H9 (cell line): Measurements from ENCODE around the gene ASAP3. TPM values are rescaled to one million over a fixed set of nuclear protein-coding genes. Genes with fewer than 3 reads are reported as not detected.

ENCODE experiments used
- DNase-seq: peaks from one replicate; pipeline ENCODE4 v3.0.0-alpha.2; 2017
- H2AFZ ChIP-seq: one replicate; pipeline ENCODE4 v1.6.1; 2013; ENCODE audit warnings: mild to moderate bottlenecking, low read length, control low read depth, moderate library complexity
- H2AK5ac ChIP-seq: 2 replicates; pipeline ENCODE4 v1.6.1; 2013; ENCODE audit warnings: low read length, control low read depth, mixed read lengths; ENCODE audit not compliant: insufficient read length
- H2BK120ac ChIP-seq: one replicate; pipeline ENCODE4 v1.6.1; 2013; ENCODE audit warnings: low read depth, mild to moderate bottlenecking, low read length, control low read depth, inconsistent platforms; ENCODE audit not compliant: poor library complexity, severe bottlenecking
- H2BK12ac ChIP-seq: 2 replicates; pipeline ENCODE4 v1.6.1; 2013; ENCODE audit warnings: low read length, control low read depth, mixed read lengths, low read depth; ENCODE audit not compliant: insufficient read length
- H2BK15ac ChIP-seq: 2 replicates; pipeline ENCODE4 v1.6.1; 2013; ENCODE audit warnings: low read depth, low read length, control low read depth
- H2BK20ac ChIP-seq: one replicate; pipeline ENCODE4 v1.6.1; 2013; ENCODE audit warnings: low read depth, mild to moderate bottlenecking, low read length, control low read depth, inconsistent platforms; ENCODE audit not compliant: poor library complexity, severe bottlenecking
- H2BK5ac ChIP-seq: 2 replicates; pipeline ENCODE4 v1.6.1; 2013; ENCODE audit warnings: low read length, control low read depth, mixed read lengths; ENCODE audit not compliant: insufficient read length
- H3K14ac ChIP-seq: 2 replicates; pipeline ENCODE4 v1.6.1; 2013; ENCODE audit warnings: low read length, control low read depth; ENCODE audit not compliant: insufficient read depth
- H3K18ac ChIP-seq: 2 replicates; pipeline ENCODE4 v1.6.1; 2013; ENCODE audit warnings: low read depth, mild to moderate bottlenecking, mixed read lengths, low read length, control low read depth; ENCODE audit not compliant: insufficient read length
- H3K23ac ChIP-seq: 2 replicates; pipeline ENCODE4 v1.6.1; 2013; ENCODE audit warnings: low read length, control low read depth, mixed read lengths, low read depth; ENCODE audit not compliant: insufficient read length
- H3K23me2 ChIP-seq: 2 replicates; pipeline ENCODE4 v1.6.1; 2013; ENCODE audit warnings: low read depth, mild to moderate bottlenecking, mixed read lengths, low read length, control low read depth; ENCODE audit not compliant: insufficient read length, poor library complexity, severe bottlenecking
- H3K27ac ChIP-seq: 2 replicates; pipeline ENCODE4 v1.5.1; 2013; ENCODE audit warnings: low read length, control low read depth, mixed read lengths, low read depth; ENCODE audit not compliant: insufficient read length
- H3K27me3 ChIP-seq: 2 replicates; pipeline ENCODE4 v1.6.1; 2013; ENCODE audit warnings: low read length, control low read depth, inconsistent platforms; ENCODE audit not compliant: insufficient read depth
- H3K4ac ChIP-seq: 2 replicates; pipeline ENCODE4 v1.6.1; 2013; ENCODE audit warnings: low read depth, mild to moderate bottlenecking, control low read depth, inconsistent platforms, low read length, moderate library complexity
- H3K4me1 ChIP-seq: 2 replicates; pipeline ENCODE4 v1.6.1; 2013; ENCODE audit warnings: low read length, control low read depth, inconsistent platforms; ENCODE audit not compliant: insufficient read depth
- H3K4me2 ChIP-seq: 2 replicates; pipeline ENCODE4 v1.6.1; 2013; ENCODE audit warnings: low read length, control low read depth, mixed read lengths; ENCODE audit not compliant: insufficient read length, insufficient read depth
- H3K56ac ChIP-seq: 2 replicates; pipeline ENCODE4 v1.6.1; 2013; ENCODE audit warnings: low read depth, mild to moderate bottlenecking, mixed read lengths, low read length, control low read depth; ENCODE audit not compliant: insufficient read length
- H3K79me1 ChIP-seq: 2 replicates; pipeline ENCODE4 v1.6.1; 2013; ENCODE audit warnings: low read depth, mild to moderate bottlenecking, moderate library complexity, low read length, control low read depth, inconsistent platforms; ENCODE audit not compliant: insufficient read depth, poor library complexity, severe bottlenecking
- H3K79me2 ChIP-seq: 2 replicates; pipeline ENCODE4 v1.6.1; 2013; ENCODE audit warnings: low read length, control low read depth, inconsistent platforms; ENCODE audit not compliant: insufficient read depth
- H3K9ac ChIP-seq: 2 replicates; pipeline ENCODE4 v1.6.1; 2013; ENCODE audit warnings: low read length, control low read depth, mixed read lengths; ENCODE audit not compliant: insufficient read length; ENCODE audit errors: extremely low read depth
- H3K9me3 ChIP-seq: one replicate; pipeline ENCODE4 v1.6.1; 2013; ENCODE audit warnings: low read depth, low read length, inconsistent platforms; ENCODE audit not compliant: control insufficient read depth
- H3T11ph ChIP-seq: one replicate; pipeline ENCODE4 v1.6.1; 2013; ENCODE audit warnings: mild to moderate bottlenecking, low read length, control low read depth, inconsistent platforms
- H4K20me1 ChIP-seq: one replicate; pipeline ENCODE4 v1.6.1; 2013; ENCODE audit not compliant: control insufficient read depth, insufficient read length, insufficient read depth
- H4K5ac ChIP-seq: 2 replicates; pipeline ENCODE4 v1.6.1; 2013; ENCODE audit warnings: low read depth, mild to moderate bottlenecking, mixed read lengths, low read length, control low read depth; ENCODE audit not compliant: insufficient read length
- H4K8ac ChIP-seq: replicated peaks from 2 replicates; pipeline ENCODE4 v1.6.1; 2013; ENCODE audit warnings: low read length, control low read depth, mixed read lengths, low read depth; ENCODE audit not compliant: insufficient read length
- H4K91ac ChIP-seq: 2 replicates; pipeline ENCODE4 v1.6.1; 2013; ENCODE audit warnings: low read depth, mild to moderate bottlenecking, moderate library complexity, mixed read lengths, low read length, control low read depth; ENCODE audit not compliant: insufficient read length
- H3K27ac Mint-ChIP-seq, 3 experiments: 2 replicates in 2 of 3; 3 replicates in 1 of 3; pipeline ENCODE4 v1.8.0; 2020 to 2021; ENCODE audit warnings: mixed read lengths in 3 of 3, mild to moderate bottlenecking in 1 of 3, moderate library complexity in 1 of 3
- H3K27me3 Mint-ChIP-seq: 2 replicates; pipeline ENCODE4 v1.8.0; 2021; ENCODE audit warnings: low read depth, mild to moderate bottlenecking, moderate library complexity, mixed read lengths
- H3K36me3 Mint-ChIP-seq, 3 experiments: 2 replicates in 2 of 3; 3 replicates in 1 of 3; pipeline ENCODE4 v1.8.0; 2020 to 2021; ENCODE audit warnings: low read depth in 3 of 3, mixed read lengths in 3 of 3; ENCODE audit not compliant: insufficient read depth in 1 of 3
- H3K4me1 Mint-ChIP-seq, 2 experiments: 2 replicates each; pipeline ENCODE4 v1.8.0; 2020; ENCODE audit warnings: mixed read lengths in 2 of 2
- H3K4me3 Mint-ChIP-seq, 2 experiments: 2 replicates in 1 of 2; 3 replicates in 1 of 2; pipeline ENCODE4 v1.8.0; 2020 to 2021; ENCODE audit warnings: mild to moderate bottlenecking in 2 of 2, mixed read lengths in 2 of 2, moderate library complexity in 1 of 2
- H3K9me3 Mint-ChIP-seq, 2 experiments: 2 replicates in 1 of 2; 3 replicates in 1 of 2; pipeline ENCODE4 v1.8.0; 2020; ENCODE audit warnings: mild to moderate bottlenecking in 2 of 2, mixed read lengths in 2 of 2, moderate library complexity in 1 of 2
- CTCF ChIP-seq: fragments of 200-600 bp; sonication (generic); conservative IDR thresholded peaks from 3 replicates; pipeline ENCODE4 v1.8.0; 2021; ENCODE audit warnings: antibody characterized with exemption, mild to moderate bottlenecking
- WGBS: extraction: QIAGEN DNeasy Blood & Tissue Kit; methylation state at CpG from one replicate; pipeline ENCODE4 v1.1.7; 2013; ENCODE audit warnings: missing lambda C conversion rate, low lambda C conversion rate, mixed read lengths; ENCODE audit not compliant: insufficient read length; ENCODE audit errors: extremely low coverage; 5-methylcytosine and 5-hydroxymethylcytosine counted together
- total RNA-seq: library from RNA; stranded (reverse); gene quantifications from 2 replicates; pipeline ENCODE4 v1.2.1, GENCODE V29; 2021

The ASAP3 gene
- total RNA-seq, 1 experiment from 2014 or later = 26.7 TPM

GRCh38 chr1:23422241-23422877 lies 61.6 kb downstream of the ASAP3 start:
- Histone ChIP-seq H3K79me2 (no peaks in the 10 kb centered on the region), H3K18ac (no peak overlapping the region), H3K56ac (no peak overlapping the region), H3K9ac (no peak overlapping the region), H3K23ac (no peak overlapping the region), H2BK120ac (no peak overlapping the region), H3K23me2 (no peaks in the 10 kb centered on the region), H2BK12ac (no peak overlapping the region), H4K5ac (no peak overlapping the region), H2BK20ac (no peak overlapping the region), H4K20me1 (no peaks in the 10 kb centered on the region), H4K91ac (no peak overlapping the region), H4K8ac (no peak overlapping the region), H3K4me2 (no peak overlapping the region), H2BK15ac (no peak overlapping the region), H3T11ph (no peak overlapping the region), H2AFZ (no peak overlapping the region), H2AK5ac (no peak overlapping the region), H3K9me3 (no peaks in the 10 kb centered on the region), H3K4me1 (no peaks in the 10 kb centered on the region), H3K4ac (no peak overlapping the region), H2BK5ac (no peak overlapping the region), H3K79me1 (no peaks in the 10 kb centered on the region), H3K27me3 (peaks cover 71% of the 10 kb centered on the region), H3K14ac (no peak overlapping the region), H3K27ac (no peak overlapping the region)
- H3K27me3 Mint-ChIP-seq = peaks cover 100% of the 10 kb centered on the region
- H3K4me3 Mint-ChIP-seq = no peak overlapping the region
- no peak for TF ChIP-seq CTCF
- H3K27ac Mint-ChIP-seq = no peak overlapping the region
- no peak for DNase-seq
- peaks cover 1 to 3% of the 10 kb centered on the region in 2 experiments; a peak in 2 of 5 replicates for H3K9me3 Mint-ChIP-seq
- H3K4me1 Mint-ChIP-seq = peaks cover 7 to 16% of the 10 kb centered on the region in 2 experiments
- no CpG with 5 or more reads among the region's 15 CpGs for WGBS
- peaks cover 9 to 11% (median 11%) of the 10 kb centered on the region in 3 experiments for H3K36me3 Mint-ChIP-seq
